DOHH2 (cell line): ENCODE measurements around the gene SMOC2.

Source experiments
- H3F3A ChIP-seq: fragments of 200-600 bp; sonication (generic), shearing (Covaris generic); 2 replicates; pipeline ENCODE4 v1.6.0; 2016; ENCODE audit warnings: antibody characterized with exemption, mild to moderate bottlenecking; ENCODE audit not compliant: control insufficient read depth, insufficient read depth
- H3K27ac ChIP-seq: fragments of 200-600 bp; sonication (generic); 2 replicates; pipeline ENCODE4 v1.5.1; 2014; ENCODE audit warnings: low read depth, mild to moderate bottlenecking, low read length, moderate library complexity
- H3K27me3 ChIP-seq: fragments of 200-600 bp; sonication (generic); 2 replicates; pipeline ENCODE4 v1.6.1; 2014; ENCODE audit warnings: mild to moderate bottlenecking, low read length, mixed read lengths; ENCODE audit not compliant: control insufficient read depth
- H3K36me3 ChIP-seq: fragments of 200-600 bp; sonication (generic); 2 replicates; pipeline ENCODE4 v1.6.1; 2014; ENCODE audit warnings: mild to moderate bottlenecking, low read length, moderate library complexity, mixed read lengths; ENCODE audit not compliant: control insufficient read depth
- H3K4me1 ChIP-seq: fragments of 200-600 bp; sonication (generic); 2 replicates; pipeline ENCODE4 v1.6.1; 2014; ENCODE audit warnings: mild to moderate bottlenecking, low read length, mixed read lengths; ENCODE audit not compliant: control insufficient read depth
- H3K4me2 ChIP-seq: fragments of 200-600 bp; sonication (generic); 2 replicates; pipeline ENCODE4 v1.6.0; 2014; ENCODE audit warnings: mild to moderate bottlenecking, low read length, moderate library complexity
- H3K4me3 ChIP-seq: fragments of 200-600 bp; sonication (generic); 2 replicates; pipeline ENCODE4 v1.5.1; 2014; ENCODE audit warnings: mild to moderate bottlenecking, low read length, mixed read lengths
- H3K79me2 ChIP-seq: fragments of 200-600 bp; sonication (generic); 2 replicates; pipeline ENCODE4 v1.6.1; 2014; ENCODE audit warnings: mild to moderate bottlenecking, low read length, mixed read lengths; ENCODE audit not compliant: control insufficient read depth
- H3K9me2 ChIP-seq: fragments of 200-600 bp; sonication (generic); replicated peaks from 2 replicates; pipeline ENCODE4 v1.6.1; 2014; ENCODE audit warnings: mild to moderate bottlenecking, low read length, mixed read lengths; ENCODE audit not compliant: control insufficient read depth
- H3K9me3 ChIP-seq: fragments of 200-600 bp; sonication (generic); 2 replicates; pipeline ENCODE4 v1.6.1; 2014; ENCODE audit warnings: antibody characterized with exemption, low read length, mixed read lengths; ENCODE audit not compliant: control insufficient read depth, insufficient read depth
- H4K20me1 ChIP-seq: fragments of 200-600 bp; sonication (generic); 2 replicates; pipeline ENCODE4 v1.6.0; 2014; ENCODE audit warnings: low read depth, mild to moderate bottlenecking, antibody characterized with exemption, low read length, moderate library complexity; ENCODE audit not compliant: control insufficient read depth, insufficient read depth
- CTCF ChIP-seq: fragments of 200-600 bp; sonication (generic); IDR thresholded peaks from one replicate; pipeline ENCODE4 v1.5.1; 2014; ENCODE audit warnings: antibody characterized with exemption, mild to moderate bottlenecking, low read depth, low read length; ENCODE audit not compliant: poor library complexity, severe bottlenecking
- EZH2phosphoT487 ChIP-seq: fragments of 200-600 bp; sonication (generic); IDR thresholded peaks from 2 replicates; pipeline ENCODE4 v1.6.1; 2017; ENCODE audit warnings: borderline replicate concordance, mild to moderate bottlenecking, antibody characterized with exemption, low read length, moderate library complexity, mixed read lengths

The SMOC2 gene

GRCh38 chr6:168686029-168686738, 245.2 kb downstream of the SMOC2 start:
- Histone ChIP-seq H4K20me1 (no peaks in the 10 kb centered on the region), H3K27ac (no peak overlapping the region), H3K4me1 (no peaks in the 10 kb centered on the region), H3K9me3 (no peaks in the 10 kb centered on the region), H3K9me2 (no peaks in the 10 kb centered on the region), H3K4me2 (no peak overlapping the region), H3K27me3 (no peaks in the 10 kb centered on the region), H3K36me3 (no peaks in the 10 kb centered on the region), H3K4me3 (no peak overlapping the region), H3K79me2 (no peaks in the 10 kb centered on the region), H3F3A (no peaks in the 10 kb centered on the region)
- TF ChIP-seq EZH2phosphoT487 (no peak), CTCF (no peak)

- H3K79me2 ChIP-seq: no peaks in the 10 kb centered on the region
- no peaks in the 10 kb centered on the region for H3K9me2 ChIP-seq
- no peaks in the 10 kb centered on the region for H3K4me1 ChIP-seq
- H3K4me3 ChIP-seq: no peak overlapping the region
- H3K4me2 ChIP-seq: no peak overlapping the region
- no peak for TF ChIP-seq CTCF
- no peak for TF ChIP-seq EZH2phosphoT487
- H3F3A ChIP-seq: no peaks in the 10 kb centered on the region
- H3K9me3 ChIP-seq: no peaks in the 10 kb centered on the region
- no peaks in the 10 kb centered on the region for H4K20me1 ChIP-seq
- no peaks in the 10 kb centered on the region for H3K27me3 ChIP-seq
- H3K27ac ChIP-seq: no peak overlapping the region
- H3K36me3 ChIP-seq: no peaks in the 10 kb centered on the region
These were observed 246.1 kb downstream of the SMOC2 start for GRCh38 chr6:168686831-168687730.

GRCh38 chr6:168690271-168690670, 249.3 kb downstream of the SMOC2 start:
- H4K20me1 ChIP-seq: no peaks in the 10 kb centered on the region
- no peak overlapping the region for H3K4me3 ChIP-seq
- H3K27me3 ChIP-seq: no peaks in the 10 kb centered on the region
- no peaks in the 10 kb centered on the region for H3F3A ChIP-seq
- no peaks in the 10 kb centered on the region for H3K79me2 ChIP-seq
- H3K36me3 ChIP-seq: no peaks in the 10 kb centered on the region
- no peaks in the 10 kb centered on the region for H3K9me3 ChIP-seq
- no peaks in the 10 kb centered on the region for H3K9me2 ChIP-seq
- no peak for TF ChIP-seq CTCF
- no peak for TF ChIP-seq EZH2phosphoT487
- H3K27ac ChIP-seq: no peak overlapping the region
- H3K4me1 ChIP-seq: no peaks in the 10 kb centered on the region
- H3K4me2 ChIP-seq: no peak overlapping the region
